Epidermal melanocyte (primary cell): ENCODE measurements around the gene MBD2.
"Not testable (repeated sequence)": the region's sequence is repeated elsewhere in the genome, so short reads cannot be mapped to it uniquely, and the experiment has no call there.

Experiments
- DNase-seq: peaks from one replicate; pipeline ENCODE4 v3.0.0; 2011; ENCODE audit warnings: low spot score; ENCODE audit not compliant: insufficient read length

The MBD2 gene

GRCh38 chr18:54224379-54225014 is at the start of gene MBD2:
MBD2 (minus strand) TSS chr18:54224669; CDS start chr18:54224559, 110 bp downstream.
- peak; percentile 64 for DNase-seq

GRCh38 chr18:54269893-54270844 is 45.7 kb upstream of the MBD2 start:
- DNase-seq, result no peak

GRCh38 chr18:54268751-54269150 is 44.3 kb upstream of the MBD2 start:
- DNase-seq, result no peak

GRCh38 chr18:54267701-54268100 is 43.2 kb upstream of the MBD2 start:
- DNase-seq, result no peak

- no peak for DNase-seq
Measured at GRCh38 chr18:54263904-54264336, 39.5 kb upstream of the MBD2 start.

GRCh38 chr18:54261894-54262293 is 37.4 kb upstream of the MBD2 start:
- no peak for DNase-seq

- no peak for DNase-seq
Measured at GRCh38 chr18:54260396-54261072, 36.1 kb upstream of the MBD2 start.

- DNase-seq, result not testable (repeated sequence)
Measured at GRCh38 chr18:54257818-54258217, 33.3 kb upstream of the MBD2 start.

GRCh38 chr18:54257015-54257414 is 32.5 kb upstream of the MBD2 start:
- no peak for DNase-seq

- DNase-seq, result no peak
Measured at GRCh38 chr18:54255141-54255540, 30.7 kb upstream of the MBD2 start.

- DNase-seq, result no peak
Measured at GRCh38 chr18:54254265-54254758, 29.8 kb upstream of the MBD2 start.

- no peak for DNase-seq
Measured at GRCh38 chr18:54251606-54252390, 27.3 kb upstream of the MBD2 start.

- no peak for DNase-seq
Measured at GRCh38 chr18:54250846-54251261, 26.4 kb upstream of the MBD2 start.

GRCh38 chr18:54247511-54248175 is 23.2 kb upstream of the MBD2 start:
- no peak for DNase-seq

- DNase-seq, result no peak
Measured at GRCh38 chr18:54242327-54242726, 17.9 kb upstream of the MBD2 start.

- DNase-seq, result no peak
Measured at GRCh38 chr18:54241483-54241882, 17.0 kb upstream of the MBD2 start.

- DNase-seq, result no peak
Measured at GRCh38 chr18:54240629-54241107, 16.2 kb upstream of the MBD2 start.

GRCh38 chr18:54239601-54240000 is 15.1 kb upstream of the MBD2 start:
- DNase-seq, result no peak

- DNase-seq, result no peak
Measured at GRCh38 chr18:54239091-54239490, 14.6 kb upstream of the MBD2 start.
